Cardiac fibroblast (primary cell): Measurements from ENCODE around the gene SMYD3.

Experiments used
- DNase-seq, 2 donors: peaks; one replicate each; pipeline versions ENCODE4 v3.0.0 to v3.0.0-alpha.2; 2010; ENCODE audit warnings: low read depth in 2 of 2
- H3K4me3 ChIP-seq, 2 donors: replicated peaks in 1 of 2; 1 replicate in 1 of 2; 2 replicates in 1 of 2; pipeline ENCODE4 v1.5.1; 2011; ENCODE audit warnings: low read depth in 2 of 2, low read length in 2 of 2, mild to moderate bottlenecking in 2 of 2, moderate library complexity in 1 of 2
- CTCF ChIP-seq: IDR thresholded peaks from one replicate; pipeline ENCODE4 v1.5.1; 2011; ENCODE audit warnings: low read depth, mild to moderate bottlenecking, low read length, inconsistent platforms

SMYD3 gene

DNA sequence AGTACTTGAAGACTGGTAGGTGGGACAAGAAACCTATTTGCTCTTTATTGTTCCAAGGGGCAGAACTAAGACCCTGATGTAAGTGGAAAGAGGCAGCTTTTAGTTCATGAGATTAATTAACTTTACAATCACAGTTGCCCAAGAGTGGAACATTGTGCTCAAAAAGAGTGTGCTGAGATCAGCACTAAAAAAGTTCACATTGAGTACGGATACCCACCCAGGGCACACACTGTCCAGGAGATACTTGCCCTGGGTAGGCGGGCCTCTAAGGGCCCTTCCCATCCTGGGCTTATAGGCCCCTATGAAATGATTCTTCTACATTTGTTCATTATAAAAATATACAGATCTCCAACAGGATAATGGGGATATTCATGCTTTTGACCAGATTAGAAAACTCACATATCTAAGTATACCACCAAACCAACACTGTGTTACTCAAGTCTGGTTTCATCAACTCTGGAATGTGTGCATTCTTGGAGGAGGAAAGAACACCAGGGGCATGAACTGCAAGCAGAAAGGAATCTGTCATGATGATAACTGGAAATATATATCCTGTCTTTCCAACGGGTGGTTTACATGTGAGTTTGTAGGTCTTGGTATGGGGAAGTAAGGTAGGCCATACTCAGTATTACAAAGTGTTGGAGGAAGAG is 626.2 kb downstream of the SMYD3 start:
- peak; percentile 91 to 93 for DNase-seq
- no peak for TF ChIP-seq CTCF
- H3K4me3 ChIP-seq: no peak overlapping the region

DNA sequence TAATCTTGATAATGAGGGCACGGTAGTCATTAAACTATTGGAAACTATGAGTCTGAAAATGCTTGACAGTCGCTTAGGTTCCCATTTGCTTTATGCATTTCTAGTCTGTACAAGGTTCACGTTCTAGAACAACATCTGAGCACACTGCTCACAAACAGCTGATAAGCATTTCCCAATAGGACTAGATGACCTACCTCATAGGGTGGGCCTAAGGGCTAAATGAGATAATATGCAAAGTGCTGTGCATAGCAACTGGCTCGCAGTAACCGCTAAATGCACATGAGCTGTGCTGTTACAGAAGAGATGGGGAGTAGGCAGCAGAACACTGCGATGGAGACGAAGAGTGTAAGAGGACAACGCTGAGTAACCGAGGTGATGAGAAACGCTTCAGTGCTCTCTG is 628.0 kb downstream of the SMYD3 start:
- TF ChIP-seq CTCF: no peak
- no peak overlapping the region for H3K4me3 ChIP-seq
- DNase-seq: no peak

DNA sequence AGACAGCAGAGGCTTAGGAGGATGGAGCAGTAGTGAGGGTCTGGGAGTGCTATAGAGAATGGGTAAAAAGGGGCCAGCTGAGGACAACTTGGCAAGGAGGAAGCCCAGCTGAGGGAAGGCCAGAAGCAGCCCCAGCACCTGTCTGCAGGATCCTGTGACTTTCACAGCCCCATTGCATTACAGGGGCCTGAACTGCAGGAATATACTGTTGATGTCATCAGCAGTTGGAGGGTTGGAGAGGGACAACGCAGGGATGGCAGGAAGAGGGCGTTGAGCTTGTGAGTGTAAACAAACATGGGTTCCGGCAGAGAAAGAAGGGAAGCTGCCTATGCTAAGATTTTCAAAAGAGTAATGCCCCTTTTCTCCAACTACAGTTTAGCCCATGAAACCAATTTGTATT is 628.5 kb downstream of the SMYD3 start:
- no peak overlapping the region for H3K4me3 ChIP-seq
- no peak for DNase-seq
- no peak for TF ChIP-seq CTCF

DNA sequence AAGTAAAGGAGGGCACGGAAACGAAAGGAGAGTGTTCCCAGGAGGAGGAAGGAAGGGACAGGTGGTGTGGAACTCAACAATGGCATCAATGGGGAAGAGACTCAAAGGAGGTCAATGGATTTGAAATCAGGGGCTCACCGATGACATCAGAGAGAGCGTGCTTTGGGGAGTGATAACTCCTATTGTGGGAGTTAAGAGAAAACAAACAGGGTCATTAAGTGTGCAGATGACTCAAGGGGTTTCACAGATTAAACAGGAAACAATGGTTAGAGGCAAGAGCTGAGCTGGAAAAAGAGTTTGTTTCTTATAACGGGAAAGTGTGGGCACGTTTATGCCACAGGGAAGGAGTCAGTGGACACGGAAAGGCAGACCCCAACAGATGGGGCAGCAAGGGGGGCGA is 629.1 kb downstream of the SMYD3 start:
- TF ChIP-seq CTCF: no peak
- DNase-seq: peak in 1 of 2 donors; percentile 64
- H3K4me3 ChIP-seq: no peak overlapping the region

- H3K4me3 ChIP-seq: no peak overlapping the region
- DNase-seq: no peak
- no peak for TF ChIP-seq CTCF
Observed at GRCh38 chr1:245876586-245876985, 630.5 kb downstream of the SMYD3 start.

GRCh38 chr1:245875581-245876261 is 631.4 kb downstream of the SMYD3 start:
- DNase-seq: peak in 1 of 2 donors; percentile 47
- TF ChIP-seq CTCF: no peak

More at GRCh38 chr1:245875581-245876261, 631.4 kb downstream of the SMYD3 start:
- no peak overlapping the region for H3K4me3 ChIP-seq
